ENCODE results near the gene ABCC1.
A peak's percentile ranks its signal among the peaks of the same experiment; 100 is the strongest.
"Not testable (repeated sequence)": the region's sequence is repeated elsewhere in the genome, so short reads cannot be mapped to it uniquely, and the experiment has no call there.

Gene ABCC1

GRCh38 chr16:15947983-15948509, 1.4 kb upstream of the ABCC1 start:
- no peak for DNase-seq

- no peak for DNase-seq
Observed at GRCh38 chr16:15948532-15949209, 745 bp upstream of the ABCC1 start.

- DNase-seq, result peak; percentile 39
Observed at GRCh38 chr16:15950161-15950854, 892 bp downstream of the ABCC1 start.

- DNase-seq, result no peak
Observed at GRCh38 chr16:15950869-15951268, 1.5 kb downstream of the ABCC1 start.

GRCh38 chr16:15951852-15952251, 2.4 kb downstream of the ABCC1 start:
- no peak for DNase-seq

- DNase-seq, result no peak
Observed at GRCh38 chr16:15952265-15952711, 2.9 kb downstream of the ABCC1 start.

- no peak for DNase-seq
Observed at GRCh38 chr16:15953477-15953876, 4.1 kb downstream of the ABCC1 start.

- DNase-seq, result no peak
Observed at GRCh38 chr16:15953929-15954813, 4.8 kb downstream of the ABCC1 start.

GRCh38 chr16:15954814-15955151, 5.4 kb downstream of the ABCC1 start:
- DNase-seq, result no peak

- DNase-seq, result no peak
Observed at GRCh38 chr16:15955425-15955824, 6.0 kb downstream of the ABCC1 start.

GRCh38 chr16:15956106-15956505, 6.7 kb downstream of the ABCC1 start:
- DNase-seq, result not testable (repeated sequence)

- no peak for DNase-seq
Observed at GRCh38 chr16:15958703-15959348, 9.4 kb downstream of the ABCC1 start.

- no peak for DNase-seq
Observed at GRCh38 chr16:15960124-15960971, 10.9 kb downstream of the ABCC1 start.

GRCh38 chr16:15961060-15961511, 11.7 kb downstream of the ABCC1 start:
- DNase-seq, result peak; percentile 38

GRCh38 chr16:15961571-15962090, 12.2 kb downstream of the ABCC1 start:
- no peak for DNase-seq

GRCh38 chr16:15963307-15963910, 14.0 kb downstream of the ABCC1 start:
- no peak for DNase-seq

GRCh38 chr16:15966420-15966819, 17.0 kb downstream of the ABCC1 start:
- DNase-seq, result no peak

- peak; percentile 80 for DNase-seq
Observed at GRCh38 chr16:15966836-15967546, 17.6 kb downstream of the ABCC1 start.

- no peak for DNase-seq
Observed at GRCh38 chr16:15967655-15968315, 18.4 kb downstream of the ABCC1 start.

- no peak for DNase-seq
Observed at GRCh38 chr16:15970202-15970601, 20.8 kb downstream of the ABCC1 start.

Data from fibroblast of upper back skin (primary cell).